ENCODE results near the gene RERE. TPM values are rescaled to one million over a fixed set of nuclear protein-coding genes. Genes with fewer than 3 reads are reported as not detected.

RERE gene
- polyA plus RNA-seq, 5 donors: 104 to 119 (median 112) TPM

- DNase-seq: no peak
Measured at GRCh38 chr1:8312235-8313218, 504.9 kb downstream of the RERE start.

- DNase-seq: no peak
Measured at GRCh38 chr1:8311068-8311718, 506.2 kb downstream of the RERE start.

GRCh38 chr1:8307628-8308027 is 509.8 kb downstream of the RERE start:
- no peak for DNase-seq

GRCh38 chr1:8303876-8304275 is 513.6 kb downstream of the RERE start:
- no peak for DNase-seq

- DNase-seq: no peak
Measured at GRCh38 chr1:8303141-8303540, 514.3 kb downstream of the RERE start.

Other genes starting within 250 kb of the RERE start
- 100 to 1,000 TPM; 635 to 805 (median 753) TPM for gene ENO1, start 61.0 kb upstream of the RERE start, polyA plus RNA-seq (ENCODE audit: insufficient read depth in 1 of 5, insufficient read length in 5 of 5, low replicate concordance in 1 of 5)
- under 1 TPM in 3 of 5 donors, not detected in 2; 0.10 to 0.15 (median 0.10) TPM for gene CA6, start 128.2 kb upstream of the RERE start, polyA plus RNA-seq (ENCODE audit: insufficient read depth in 1 of 5, insufficient read length in 5 of 5, low replicate concordance in 1 of 5)
- under 1 TPM in 1 of 5 donors, not detected in 4; 0.13 TPM for gene SLC2A7, start 208.8 kb upstream of the RERE start, polyA plus RNA-seq (ENCODE audit: insufficient read depth in 1 of 5, insufficient read length in 5 of 5, low replicate concordance in 1 of 5)

Measured in right lung (tissue), 5 donors.